ENCODE results near the gene DMD. TPM values are rescaled to one million over a fixed set of nuclear protein-coding genes. Genes with fewer than 3 reads are reported as not detected.

DMD gene
- polyA plus RNA-seq, 10 donors, result 48.0 to 129 (median 88.5) TPM

DNA sequence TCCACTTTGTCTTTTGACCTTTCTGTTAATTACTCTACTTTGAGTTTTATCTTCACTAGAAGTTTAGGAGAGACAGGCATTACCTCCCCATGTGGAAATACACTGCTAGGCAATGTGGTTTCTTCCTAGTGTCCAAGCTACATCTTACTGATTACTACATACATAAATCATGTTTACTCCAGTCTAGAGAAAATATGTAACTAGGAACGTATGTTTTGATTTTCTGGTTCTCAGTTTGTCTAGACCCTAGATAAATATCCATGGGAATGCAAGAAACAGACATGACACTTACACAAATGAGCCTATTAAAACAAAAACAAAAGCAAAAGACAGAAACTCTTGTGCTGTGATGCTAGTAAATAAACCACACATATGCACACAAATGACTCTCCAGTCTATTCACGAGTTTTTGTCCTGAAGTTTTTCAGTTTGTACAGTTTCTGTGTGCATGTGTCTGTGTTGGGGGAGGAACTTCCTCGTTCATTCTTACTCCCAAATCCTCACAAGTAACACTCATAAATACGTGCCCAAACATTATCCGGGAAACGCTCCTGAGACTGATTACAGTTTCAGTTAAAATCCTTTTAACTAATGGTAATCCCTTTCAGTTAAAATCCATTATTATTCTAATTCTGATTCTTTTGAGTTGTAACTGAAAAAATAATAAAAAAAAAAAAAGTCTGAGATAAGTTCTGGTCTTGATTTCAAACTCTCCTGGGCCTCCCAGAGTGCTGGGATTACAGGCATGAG lies 1856.0 kb downstream of the DMD start:
- no peak for DNase-seq

DNA sequence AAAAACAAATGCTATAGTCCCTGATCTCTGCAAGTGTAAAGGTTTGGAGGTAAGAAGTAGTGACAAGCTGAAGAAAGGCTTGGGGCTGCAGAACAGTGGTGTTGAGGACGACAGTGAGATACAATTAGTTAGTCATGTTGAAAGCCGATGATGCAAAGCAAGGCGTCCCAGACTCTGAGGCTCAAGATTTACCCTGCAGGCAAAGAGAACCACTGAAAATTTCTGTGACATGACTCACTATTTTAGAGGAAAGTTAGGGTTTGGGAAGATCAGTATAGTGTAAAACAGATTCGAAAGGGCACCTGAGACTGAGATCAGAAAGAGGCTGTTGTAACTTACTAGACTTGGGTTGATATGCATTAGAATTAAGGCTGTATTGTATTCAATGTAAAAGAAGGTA lies 1858.3 kb downstream of the DMD start:
- no peak for DNase-seq

- DNase-seq, result no peak
These were observed 1860.6 kb downstream of the DMD start for GRCh38 chrX:31350808-31351074.

DNA sequence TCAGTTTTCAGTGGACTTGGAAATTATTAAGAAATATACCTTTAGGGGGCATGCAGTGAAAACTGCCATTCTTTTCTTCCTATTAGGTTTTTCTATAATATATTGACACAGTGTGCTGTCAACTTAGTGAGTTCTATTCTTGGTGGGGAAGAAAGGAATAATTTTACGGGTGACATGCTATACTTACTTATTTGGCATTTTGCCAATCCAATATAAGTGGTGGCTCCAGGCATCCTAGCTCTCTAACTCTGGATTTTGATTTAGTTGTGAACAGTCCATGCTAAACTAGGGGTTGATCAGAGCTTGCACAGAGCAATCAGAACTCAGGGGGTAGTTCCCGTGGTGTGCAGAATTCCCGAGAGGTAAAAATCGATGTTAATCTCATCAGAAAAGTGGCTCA lies 1861.8 kb downstream of the DMD start:
- no peak for DNase-seq

DNA sequence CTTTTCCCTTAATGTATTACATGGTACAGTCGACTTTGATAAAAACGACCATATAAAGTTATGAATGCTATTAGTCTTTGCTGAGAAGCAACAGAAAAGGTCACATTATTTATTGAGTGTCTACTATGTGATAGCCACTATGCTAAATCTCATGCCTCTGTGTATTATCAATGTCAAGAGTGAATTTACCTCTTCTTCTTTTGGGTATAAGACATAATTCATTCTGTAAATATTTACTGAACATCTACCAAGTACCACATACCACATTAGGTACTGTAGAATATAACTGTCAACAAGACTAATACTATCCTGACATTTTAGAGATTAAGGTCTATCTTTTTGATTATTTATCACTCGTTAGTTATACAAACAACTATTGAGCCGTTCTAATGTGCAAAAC lies 1870.8 kb downstream of the DMD start:
- no peak for DNase-seq

DNA sequence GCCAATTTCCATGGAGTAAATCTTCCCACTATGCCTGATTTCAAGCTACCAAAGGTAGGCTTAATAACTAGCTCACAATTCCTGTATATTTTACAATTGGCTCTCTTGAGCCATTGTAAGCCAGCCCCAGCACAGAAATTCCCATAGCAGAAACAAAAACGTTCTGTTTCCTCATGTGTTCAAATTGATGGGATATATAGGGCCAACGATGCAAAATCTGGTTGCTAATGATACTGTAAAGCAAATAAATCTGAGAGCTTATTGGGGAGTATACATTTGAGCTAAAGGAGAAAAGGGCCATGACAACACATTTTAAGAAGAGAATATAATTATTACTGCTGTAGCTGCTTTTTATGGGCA lies 1872.4 kb downstream of the DMD start:
- peak in 1 of 3 donors; percentile 52 for DNase-seq

GRCh38 chrX:31337332-31337731 lies 1874.0 kb downstream of the DMD start:
- DNase-seq, result peak in 1 of 3 donors; percentile 7

- no peak for DNase-seq
These were observed 1874.9 kb downstream of the DMD start for GRCh38 chrX:31336419-31336818.

GRCh38 chrX:31334997-31335396 lies 1876.4 kb downstream of the DMD start:
- DNase-seq, result no peak

GRCh38 chrX:31333165-31333831 lies 1878.1 kb downstream of the DMD start:
- peak in 1 of 3 donors; percentile 55 for DNase-seq

DNA sequence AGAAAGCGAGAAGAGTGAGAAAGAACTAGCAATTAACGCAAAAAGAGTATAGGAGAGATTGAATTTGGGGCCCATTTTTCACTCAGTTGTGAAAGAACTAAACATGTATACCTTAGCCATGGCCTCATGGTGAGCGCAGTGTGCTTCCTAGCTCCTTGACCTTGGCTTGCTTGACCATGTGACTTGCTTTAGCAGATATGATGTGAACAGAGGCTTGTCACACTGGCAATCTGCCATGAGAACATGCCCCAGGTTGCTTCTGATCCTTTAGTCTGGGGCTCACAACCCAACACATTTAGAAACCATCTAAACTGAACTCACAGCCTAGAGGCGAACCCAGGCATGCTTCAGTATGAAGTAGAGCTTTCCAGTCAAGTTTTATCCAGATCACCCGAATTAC lies 1879.4 kb downstream of the DMD start:
- DNase-seq, result no peak

DNA sequence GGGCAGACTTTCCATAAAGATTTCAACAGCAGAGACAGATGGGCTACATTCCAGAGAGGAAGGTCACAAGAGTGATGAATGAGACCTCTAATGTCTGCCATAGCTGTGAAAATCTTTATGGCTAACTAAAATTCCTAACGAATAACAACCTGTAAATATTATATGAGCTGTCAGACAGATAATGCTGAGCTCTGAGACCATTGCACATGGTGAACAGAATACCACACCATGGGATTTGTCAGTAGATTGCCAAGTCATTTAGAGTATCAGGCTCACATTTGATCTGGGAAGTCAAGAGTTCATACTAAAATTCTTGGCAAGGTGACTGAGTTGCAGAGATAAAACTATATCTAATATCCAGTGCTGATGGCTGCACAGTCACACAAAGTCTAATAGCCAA lies 1880.3 kb downstream of the DMD start:
- peak in 1 of 3 donors; percentile 59 for DNase-seq

- no peak for DNase-seq
These were observed 1882.1 kb downstream of the DMD start for GRCh38 chrX:31329298-31329697.

DNA sequence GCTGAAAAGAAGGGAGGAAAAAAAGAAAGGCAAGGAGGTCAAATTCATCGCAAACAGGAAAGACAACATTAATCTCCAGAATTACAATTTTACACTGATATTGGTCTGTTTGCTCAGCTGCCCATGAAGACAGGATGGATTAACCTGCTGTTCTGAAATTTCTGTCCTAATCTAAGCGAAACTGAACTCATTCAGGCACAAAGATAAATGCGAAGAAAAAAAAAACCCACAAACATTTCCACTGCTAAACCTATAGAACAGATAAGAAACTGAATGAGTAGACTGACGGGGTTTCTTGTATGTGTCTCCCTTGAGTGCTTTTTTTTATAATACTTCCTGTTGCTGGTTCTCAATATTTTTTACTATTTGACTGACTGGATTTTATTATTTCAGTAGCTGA lies 1887.7 kb downstream of the DMD start:
- DNase-seq, result no peak

DNA sequence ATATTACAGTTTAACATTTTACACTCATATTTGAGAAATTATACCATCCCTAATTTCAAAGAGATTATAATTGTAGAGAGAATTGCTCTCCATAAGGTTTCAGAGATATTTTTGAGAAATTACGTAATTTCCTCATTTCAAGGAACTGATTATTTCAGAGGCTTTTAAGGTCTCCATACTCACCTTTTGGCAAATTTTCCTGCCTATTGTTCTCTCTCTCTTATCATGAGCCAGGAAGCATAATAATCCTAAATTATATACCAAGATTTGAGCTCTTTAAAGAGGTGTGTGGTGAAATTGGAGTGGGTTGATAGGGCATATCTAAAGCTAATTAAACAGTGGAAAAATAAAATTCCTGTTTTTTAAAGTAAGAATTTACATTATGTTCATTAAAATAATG lies 1890.6 kb downstream of the DMD start:
- DNase-seq, result no peak

- DNase-seq, result no peak
These were observed 1891.8 kb downstream of the DMD start for GRCh38 chrX:31319586-31319985.

GRCh38 chrX:31318866-31319265 lies 1892.5 kb downstream of the DMD start:
- DNase-seq, result no peak

DNA sequence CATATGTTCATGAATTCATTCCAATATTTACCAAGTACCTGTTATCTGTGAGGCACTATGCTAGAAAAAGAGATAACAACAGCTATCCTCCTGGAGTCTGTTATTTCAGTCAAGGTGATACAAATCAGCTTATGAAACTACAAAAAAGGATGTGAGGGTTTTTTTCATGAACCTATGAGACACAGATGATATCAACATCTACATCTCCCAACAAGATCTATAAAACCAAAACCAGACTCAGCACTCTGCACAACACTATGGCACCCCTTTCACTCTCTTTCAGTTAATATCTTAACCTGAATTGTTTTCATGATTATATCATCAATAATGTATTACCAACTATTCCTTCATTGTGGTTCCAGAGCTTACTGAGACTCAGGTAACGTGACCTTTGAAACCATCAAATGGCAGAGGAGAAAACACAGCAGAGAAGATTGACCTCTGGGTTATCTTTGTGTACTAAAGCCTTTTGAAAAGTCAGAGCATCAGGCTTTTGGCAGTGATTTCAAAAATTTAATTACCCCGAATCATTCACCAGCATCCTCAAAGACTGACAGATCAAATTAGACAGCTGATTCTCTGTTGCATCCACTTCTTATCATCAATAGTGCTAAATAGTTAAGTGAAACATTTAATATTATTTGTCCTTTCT lies 1894.9 kb downstream of the DMD start:
- no peak for DNase-seq

- DNase-seq, result peak in 1 of 3 donors; percentile 18
These were observed 1896.4 kb downstream of the DMD start for GRCh38 chrX:31314921-31315320.

- DNase-seq, result no peak
These were observed 1903.4 kb downstream of the DMD start for GRCh38 chrX:31307952-31308351.

GRCh38 chrX:31302573-31303075 lies 1908.7 kb downstream of the DMD start:
- no peak for DNase-seq

DNA sequence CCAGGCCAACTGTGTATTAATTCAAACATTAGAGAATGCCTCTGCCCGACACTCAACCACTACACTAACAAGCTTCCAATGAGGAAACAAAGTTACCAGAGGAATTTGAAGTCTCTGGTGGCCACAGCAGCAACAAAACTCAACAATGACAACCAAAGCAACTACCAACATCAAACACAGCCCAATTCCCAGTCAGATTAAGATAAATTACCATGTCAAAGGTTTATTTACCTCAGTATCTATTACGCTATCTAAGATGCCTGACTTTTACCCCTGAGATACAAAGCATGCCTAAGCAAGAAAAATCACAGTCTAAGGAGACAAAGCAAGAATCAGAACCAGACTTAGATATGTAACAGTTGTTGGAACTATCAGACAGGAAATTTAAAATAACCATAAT lies 1909.4 kb downstream of the DMD start:
- no peak for DNase-seq

DNA sequence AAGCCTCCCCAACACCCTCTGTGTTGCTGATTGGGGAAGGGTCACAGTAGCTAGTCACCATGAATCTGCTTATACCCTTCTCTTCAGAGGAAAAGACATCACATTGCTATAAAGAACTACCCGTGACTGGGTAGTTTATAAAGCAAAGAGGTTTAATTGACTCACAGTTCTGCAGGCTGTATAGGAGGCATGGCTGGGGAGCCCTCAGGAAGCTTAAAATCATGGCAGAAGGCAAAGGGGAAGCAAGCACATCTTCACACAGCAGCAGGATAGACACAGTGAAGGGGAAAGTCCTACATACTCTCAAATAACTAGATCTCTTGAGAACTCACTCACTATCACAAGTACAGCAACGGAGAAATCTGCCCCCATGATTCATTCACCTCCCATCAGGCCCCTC lies 1910.1 kb downstream of the DMD start:
- DNase-seq, result no peak
